NCI-H510A treated with DMSO at 0.1 percent for 48 hours (cell line): ENCODE data around the gene MT3.

Experiments used
- DNase-seq: peaks from one replicate; lab custom pipeline; 2025; lab: John Stamatoyannopoulos, UW

MT3 gene

DNA sequence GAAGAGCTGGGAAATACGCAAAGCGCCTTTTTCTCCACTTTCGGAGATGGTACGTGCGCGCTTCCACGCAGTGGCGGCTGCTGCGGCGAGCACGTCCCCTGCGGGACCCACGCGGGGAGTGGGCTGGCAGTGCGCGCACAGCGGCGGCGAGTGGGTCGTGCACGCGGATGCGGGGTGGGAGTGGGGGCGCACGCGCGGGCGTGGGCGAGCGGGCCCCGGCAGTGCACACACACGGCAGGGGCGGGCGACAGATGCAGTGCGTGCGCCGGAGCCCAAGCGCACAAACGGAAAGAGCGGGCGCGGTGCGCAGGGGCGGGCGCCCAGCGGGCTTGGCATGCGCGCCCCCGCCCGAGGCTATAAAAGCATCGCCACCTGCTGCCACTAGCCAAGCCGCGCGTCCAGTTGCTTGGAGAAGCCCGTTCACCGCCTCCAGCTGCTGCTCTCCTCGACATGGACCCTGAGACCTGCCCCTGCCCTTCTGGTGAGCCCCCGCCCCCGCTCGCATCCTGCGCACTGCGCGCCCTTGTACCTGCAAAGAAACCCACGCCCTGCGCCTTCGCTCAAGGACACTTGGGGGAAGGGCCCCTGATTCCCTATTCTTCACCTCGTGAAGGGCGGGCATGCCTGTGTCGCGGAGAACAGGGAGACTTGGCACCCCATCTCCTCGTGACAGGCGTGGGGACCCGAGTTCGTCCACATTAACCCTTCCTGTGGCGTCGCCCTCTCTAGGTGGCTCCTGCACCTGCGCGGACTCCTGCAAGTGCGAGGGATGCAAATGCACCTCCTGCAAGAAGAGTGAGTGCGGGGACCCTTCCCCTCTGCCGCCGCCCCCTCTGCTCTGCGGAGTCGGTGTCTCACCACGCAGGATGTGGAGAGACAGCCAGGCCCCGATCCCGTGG, at the start of gene MT3:
TSS of gene MT3 (plus strand) at position 388 of the 899 bp plus-strand sequence. CDS start at position 451, 63 bp downstream.
- DNase-seq: peak; percentile 57

DNA sequence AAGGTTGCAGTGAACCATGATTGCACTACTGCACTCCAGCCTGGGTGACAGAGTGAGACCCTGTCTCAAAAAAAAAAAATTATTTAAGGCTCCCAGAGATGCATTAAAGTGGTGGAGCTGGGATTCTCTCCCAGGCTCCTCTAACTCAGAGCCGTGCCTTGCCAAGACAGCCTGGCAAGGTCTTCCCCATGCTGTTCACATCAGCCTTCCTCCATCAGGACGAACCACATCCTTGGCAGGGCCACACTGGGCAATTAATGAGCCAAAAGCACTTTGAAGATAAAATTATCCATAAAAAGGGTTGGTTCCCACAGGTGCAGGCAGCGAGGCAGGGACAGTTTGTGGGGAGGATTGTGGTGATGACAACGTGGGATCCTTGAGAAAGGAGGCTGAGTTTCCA, 49.7 kb upstream of the MT3 start:
- no peak for DNase-seq

DNA sequence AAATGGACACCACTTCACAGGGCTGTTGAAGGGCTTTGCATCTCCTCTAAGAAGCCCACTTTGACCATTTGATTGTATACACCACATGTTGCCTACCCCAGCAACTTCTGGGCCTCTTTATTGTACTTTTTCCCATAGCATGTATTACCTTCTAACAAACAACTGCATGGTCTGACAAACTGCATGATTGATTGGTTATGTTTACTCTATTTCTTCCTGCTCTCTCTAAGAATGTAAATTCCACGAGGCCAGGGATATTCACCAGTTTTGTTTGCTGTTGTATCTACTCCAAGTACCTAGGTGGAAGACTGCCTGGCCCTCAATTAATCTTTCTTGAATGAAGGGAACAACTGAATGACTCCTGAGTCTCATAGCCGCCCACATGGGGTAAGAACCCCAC, 47.3 kb upstream of the MT3 start:
- DNase-seq: no peak

GRCh38 chr16:56547120-56547948, 42.0 kb upstream of the MT3 start:
- peak; percentile 57 for DNase-seq

GRCh38 chr16:56547949-56548567, 41.3 kb upstream of the MT3 start:
- DNase-seq: no peak

- DNase-seq: no peak
Measured at GRCh38 chr16:56549161-56549560, 40.2 kb upstream of the MT3 start.

GRCh38 chr16:56549744-56550385, 39.5 kb upstream of the MT3 start:
- DNase-seq: no peak

DNA sequence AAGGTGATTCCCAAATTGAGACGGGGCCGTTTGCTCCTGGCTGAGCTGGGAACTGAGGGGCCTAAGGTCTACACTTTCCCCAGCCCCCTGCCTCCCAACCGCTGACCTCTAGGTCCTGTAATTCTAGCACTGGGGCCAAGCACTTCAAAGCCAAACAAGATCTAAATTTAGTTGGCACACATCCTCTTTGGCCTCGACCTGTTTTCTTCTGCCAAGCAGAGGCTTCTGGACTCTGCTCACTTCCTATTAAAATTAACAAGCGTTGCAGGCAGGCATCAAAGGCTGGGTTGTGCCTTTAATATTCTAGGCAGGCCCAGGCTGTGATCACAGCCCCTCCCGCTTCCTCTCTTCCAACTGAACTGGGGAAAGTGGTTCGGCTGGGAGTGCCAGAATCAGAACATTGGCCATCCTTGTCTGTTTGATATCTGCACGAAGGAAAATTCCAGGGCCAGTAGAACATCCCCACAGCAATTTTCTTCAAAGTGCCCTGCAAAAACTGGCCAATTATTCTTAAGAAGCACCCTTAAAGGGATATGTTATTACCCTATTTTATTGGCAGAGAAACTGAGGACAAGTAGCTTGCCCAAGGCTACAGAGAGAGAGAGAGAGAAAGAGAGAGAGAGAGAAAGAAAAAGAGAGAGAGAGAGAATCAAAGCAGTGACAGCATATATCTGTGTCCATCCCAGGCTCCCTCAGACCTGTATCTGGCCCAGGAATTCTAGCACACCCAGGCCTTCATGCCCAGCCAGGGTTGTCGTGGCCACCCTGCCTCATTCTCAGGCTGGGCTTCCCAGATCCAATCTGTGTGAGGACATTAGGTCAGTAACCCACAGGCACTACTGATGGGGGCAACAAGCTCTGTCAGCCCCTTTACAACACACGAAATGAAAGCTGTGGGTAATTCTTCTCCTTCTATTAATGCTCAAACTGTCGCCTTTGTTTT, 37.3 kb upstream of the MT3 start:
- no peak for DNase-seq

GRCh38 chr16:56554441-56554840, 34.9 kb upstream of the MT3 start:
- no peak for DNase-seq

- no peak for DNase-seq
Measured at GRCh38 chr16:56558024-56558747, 31.1 kb upstream of the MT3 start.

GRCh38 chr16:56559109-56559508, 30.2 kb upstream of the MT3 start:
- no peak for DNase-seq

GRCh38 chr16:56560447-56560846, 28.9 kb upstream of the MT3 start:
- DNase-seq: no peak

DNA sequence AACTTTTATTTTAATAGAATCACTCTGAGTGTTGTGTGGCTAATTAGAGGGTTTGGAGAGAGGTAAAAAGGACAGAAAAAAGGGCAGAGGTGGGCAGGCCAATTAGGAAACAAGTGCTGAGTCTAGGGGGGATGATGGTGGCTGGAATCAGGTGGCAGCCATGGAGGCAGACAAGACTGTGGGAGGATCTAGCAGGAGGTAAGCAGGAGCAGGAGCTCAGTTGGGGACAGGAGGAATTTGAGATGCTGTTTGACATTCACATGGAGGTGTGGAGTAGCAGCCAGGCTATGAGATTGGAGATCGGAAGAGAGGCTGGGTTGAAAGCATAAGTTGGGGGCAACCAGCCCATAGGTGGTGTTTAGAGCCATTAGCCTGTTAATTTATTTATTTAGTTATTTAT, 28.2 kb upstream of the MT3 start:
- DNase-seq: no peak

DNA sequence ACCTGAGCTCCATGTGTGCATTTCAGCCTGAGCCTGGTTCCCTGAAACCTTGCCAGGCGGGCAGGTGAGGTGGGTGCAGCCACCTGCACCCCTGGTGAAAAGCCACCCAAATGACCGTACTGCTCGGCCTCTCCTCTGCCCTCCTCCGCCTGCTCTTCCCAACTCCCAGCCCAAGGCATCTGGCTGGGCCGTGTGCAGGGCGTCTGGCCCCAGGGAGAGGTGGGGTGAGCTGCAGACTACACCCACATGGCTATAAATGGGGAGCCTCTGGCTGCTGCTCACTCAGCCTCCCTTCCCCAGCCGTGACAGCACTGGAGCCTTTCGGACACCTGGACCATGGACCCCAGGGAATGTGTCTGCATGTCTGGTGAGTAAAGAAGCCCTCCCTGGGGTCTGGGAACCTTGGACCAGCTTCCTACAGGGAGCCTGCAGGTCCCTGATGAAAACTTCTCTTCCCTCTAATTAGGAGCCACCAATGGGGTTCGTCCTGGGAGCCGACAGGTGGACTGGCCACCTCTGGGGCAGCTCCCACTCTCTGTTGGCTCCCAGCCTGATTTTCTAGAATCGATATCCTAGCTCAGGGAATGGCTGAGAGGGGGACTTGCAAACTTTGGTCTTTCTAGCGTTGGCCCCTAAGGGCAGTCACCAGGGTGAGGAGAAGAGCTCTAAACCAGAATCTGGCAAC, 24.4 kb upstream of the MT3 start, which contains the start of gene MT4:
TSS of gene MT4 (plus strand) at position 281 of the 685 bp plus-strand sequence. CDS start at position 337, 56 bp downstream.
- no peak for DNase-seq

DNA sequence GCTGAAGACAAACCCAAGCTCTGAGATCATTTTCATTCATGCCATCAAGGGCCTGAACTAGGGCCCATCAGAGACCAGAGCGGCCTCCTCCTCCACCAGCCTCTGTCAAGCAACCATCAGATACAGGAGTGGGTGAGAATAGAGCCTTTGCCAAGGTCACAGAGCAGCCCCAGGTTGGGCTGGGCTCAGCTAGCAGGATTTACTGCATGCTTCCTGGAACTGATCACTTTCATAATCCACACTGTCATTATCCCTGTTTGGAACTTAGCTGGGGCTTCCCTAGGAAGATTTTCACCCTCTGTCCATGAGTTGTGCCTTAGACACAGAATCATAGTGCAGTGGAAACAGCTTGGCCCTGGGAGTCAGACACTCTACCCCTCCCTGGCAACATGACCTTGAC, 19.4 kb upstream of the MT3 start:
- DNase-seq: no peak

GRCh38 chr16:56571525-56571924, 17.8 kb upstream of the MT3 start:
- no peak for DNase-seq

GRCh38 chr16:56574625-56575024, 14.7 kb upstream of the MT3 start:
- DNase-seq: no peak

DNA sequence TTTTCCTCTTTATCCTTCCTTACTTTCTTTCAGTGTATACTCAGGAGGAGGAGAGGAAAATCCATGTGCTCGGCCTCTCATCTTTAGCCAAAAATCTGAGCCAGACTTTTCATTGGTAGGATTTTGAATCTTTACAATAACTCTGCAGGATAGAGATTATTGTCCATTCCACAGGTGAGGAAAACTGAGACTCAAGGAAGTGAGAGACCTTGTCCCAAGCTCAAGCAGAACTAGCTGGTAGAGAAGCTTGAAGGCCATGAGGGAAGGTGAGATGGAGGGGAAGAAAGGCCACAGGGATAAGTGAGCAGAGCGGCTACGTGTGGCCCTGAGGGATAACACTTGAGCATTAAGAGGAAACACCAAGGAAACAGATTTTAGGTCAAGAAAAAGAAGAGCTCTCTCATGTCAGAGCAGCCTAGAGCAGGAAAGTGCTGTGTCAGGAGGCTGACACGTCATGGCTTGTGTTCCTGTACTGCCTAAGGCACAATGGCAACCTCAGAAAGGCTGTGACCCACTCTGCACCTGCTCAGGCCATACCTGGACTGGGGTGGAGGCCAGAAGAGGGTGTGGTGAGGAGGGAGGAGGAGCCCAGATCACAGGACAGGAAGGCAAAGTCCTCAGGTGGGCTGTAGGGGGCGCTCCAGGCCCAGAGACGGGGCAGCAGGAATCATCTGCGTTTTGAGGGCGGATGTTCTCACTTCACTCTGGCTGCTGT, 12.6 kb upstream of the MT3 start:
- DNase-seq: peak; percentile 5

DNA sequence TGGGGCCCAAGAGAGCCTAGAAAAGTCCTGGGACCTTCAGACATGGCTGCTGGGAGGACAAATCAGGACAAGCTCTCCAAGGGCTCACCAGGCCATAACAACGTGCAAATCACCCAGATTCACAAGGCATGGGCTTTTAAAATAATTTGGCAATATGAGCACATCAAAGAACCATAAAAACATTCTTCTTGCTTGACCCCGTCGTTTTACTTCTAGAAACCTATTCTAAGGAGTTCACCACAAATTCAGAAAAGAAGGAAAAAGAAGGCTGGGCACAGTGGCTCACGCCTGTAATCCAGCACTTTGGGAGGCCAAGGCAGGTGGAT, 12.1 kb upstream of the MT3 start:
- DNase-seq: no peak
